SH-SY5Y (cell line): ENCODE results near the gene CLECL1.

ENCODE experiments used
- GATA2 ChIP-seq: IDR thresholded peaks from 2 replicates; pipeline ENCODE4 v1.6.1; 2011; ENCODE audit warnings: mild to moderate bottlenecking, low read depth, low read length
- GATA3 ChIP-seq: IDR thresholded peaks from 2 replicates; pipeline ENCODE4 v1.6.1; 2011; ENCODE audit warnings: low read depth, mild to moderate bottlenecking, low read length, moderate library complexity

DNA sequence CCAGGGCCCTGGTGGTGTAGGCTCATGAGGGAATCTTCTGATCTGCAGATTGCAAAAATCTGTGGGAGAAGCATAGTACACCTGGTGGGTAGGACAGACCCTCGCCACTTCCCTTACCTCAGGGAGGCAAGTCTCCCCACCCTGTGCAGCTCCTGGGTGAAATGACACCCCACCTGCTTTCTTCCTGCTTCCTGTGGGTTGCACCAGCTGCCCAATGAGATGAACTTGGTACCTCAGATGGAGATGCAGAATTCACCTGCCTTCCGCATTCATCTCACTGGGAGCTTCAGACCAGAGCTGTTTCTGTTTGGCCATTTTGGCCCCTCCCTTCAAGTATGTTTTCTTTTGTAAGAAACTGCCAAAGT is 58.7 kb downstream of the CLECL1 start:
- TF ChIP-seq GATA2 (no peak), GATA3 (no peak)
